ENCODE measurements around the gene CFAP44.

Gene CFAP44

DNA sequence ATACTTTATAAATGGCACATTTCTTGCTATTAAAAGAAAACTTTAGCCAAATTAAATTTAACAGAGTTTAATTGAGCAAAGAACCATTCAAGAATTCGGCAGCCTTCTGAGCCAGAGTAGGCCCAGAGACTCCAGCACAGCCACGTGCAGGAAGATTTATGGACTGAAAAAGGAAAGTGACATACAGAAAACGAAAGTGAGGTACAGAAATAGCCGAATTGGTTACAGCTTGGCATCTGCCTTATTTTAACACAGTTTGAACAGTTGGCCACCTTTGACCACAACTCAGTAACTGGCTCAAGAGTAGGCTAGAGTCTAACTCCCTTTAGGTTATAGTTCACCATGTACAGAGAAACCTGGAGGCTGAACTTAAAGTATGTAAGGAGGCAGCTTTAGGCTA is 17.6 kb downstream of the CFAP44 start:
- TF ChIP-seq POLR2A (IDR thresholded peaks at IDR 0.05; ENCODE audit: low read length), result no peak
- TF ChIP-seq GATA1 (IDR thresholded peaks at IDR 0.05; ENCODE audit: low read depth, low read length), result no peak
- DNase-seq, result no peak

DNA sequence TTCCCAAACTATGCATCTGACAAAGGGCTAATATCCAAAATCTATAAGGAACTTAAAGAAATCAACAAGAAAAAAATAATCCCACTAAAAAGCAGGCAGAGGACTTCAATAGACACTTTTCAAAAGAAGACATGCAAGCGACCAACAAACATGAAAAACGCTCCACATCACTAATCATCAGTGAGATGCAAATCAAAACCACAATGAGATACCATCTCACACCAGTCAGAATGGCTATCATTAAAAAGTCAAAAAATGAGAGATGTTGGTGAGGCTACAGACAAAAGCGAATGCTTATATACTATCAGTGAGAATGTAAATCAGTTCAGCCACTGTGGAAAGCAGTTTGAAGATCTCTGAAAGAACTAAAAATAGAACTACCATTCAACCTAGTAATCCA is 20.2 kb downstream of the CFAP44 start:
- TF ChIP-seq GATA1 (IDR thresholded peaks at IDR 0.05; ENCODE audit: low read depth, low read length) (no peak), POLR2A (IDR thresholded peaks at IDR 0.05; ENCODE audit: low read length) (no peak)
- no peak for DNase-seq

DNA sequence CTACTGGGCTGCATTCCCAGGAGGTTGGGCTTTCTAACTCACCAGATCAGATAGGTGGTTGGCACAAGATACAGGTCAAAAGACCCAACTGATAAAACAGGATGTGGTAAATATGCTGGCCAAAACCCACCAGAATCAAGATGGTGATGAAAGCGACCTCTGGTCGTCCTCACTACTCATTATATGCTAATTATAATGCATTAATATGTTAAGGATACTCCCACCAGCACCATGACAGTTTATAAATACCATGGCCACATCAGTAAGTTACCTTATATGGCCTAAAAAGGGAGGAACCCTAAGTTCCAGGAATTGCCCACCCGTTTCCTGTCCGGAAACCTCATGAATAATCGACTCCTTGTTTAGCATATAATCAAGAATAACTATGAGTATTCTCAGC is 31.6 kb downstream of the CFAP44 start:
- no peak for DNase-seq
- TF ChIP-seq POLR2A (IDR thresholded peaks at IDR 0.05; ENCODE audit: low read length), result no peak
- TF ChIP-seq GATA1 (IDR thresholded peaks at IDR 0.05; ENCODE audit: low read depth, low read length), result no peak

DNA sequence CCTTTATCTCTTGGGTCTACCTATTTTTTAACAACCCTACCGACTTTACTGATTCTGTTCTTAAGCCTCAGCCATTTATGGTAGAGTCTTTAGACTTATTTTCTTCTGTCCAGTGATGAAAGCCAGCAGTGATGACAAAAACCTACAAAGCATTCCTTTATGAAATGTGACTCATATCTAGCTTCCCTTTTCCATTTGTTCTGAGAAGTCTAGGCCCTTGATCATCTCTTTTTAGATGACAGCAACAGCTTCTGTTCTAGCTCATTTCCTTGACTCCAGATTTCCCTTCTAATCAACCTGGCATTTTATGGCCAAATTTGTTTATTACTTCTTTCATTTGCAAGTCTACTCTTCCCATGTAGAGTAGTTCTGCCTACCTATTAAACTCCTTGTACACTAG is 36.1 kb downstream of the CFAP44 start:
- TF ChIP-seq GATA1 (IDR thresholded peaks at IDR 0.05; ENCODE audit: low read depth, low read length) (no peak), POLR2A (IDR thresholded peaks at IDR 0.05; ENCODE audit: low read length) (no peak)
- no peak for DNase-seq

DNA sequence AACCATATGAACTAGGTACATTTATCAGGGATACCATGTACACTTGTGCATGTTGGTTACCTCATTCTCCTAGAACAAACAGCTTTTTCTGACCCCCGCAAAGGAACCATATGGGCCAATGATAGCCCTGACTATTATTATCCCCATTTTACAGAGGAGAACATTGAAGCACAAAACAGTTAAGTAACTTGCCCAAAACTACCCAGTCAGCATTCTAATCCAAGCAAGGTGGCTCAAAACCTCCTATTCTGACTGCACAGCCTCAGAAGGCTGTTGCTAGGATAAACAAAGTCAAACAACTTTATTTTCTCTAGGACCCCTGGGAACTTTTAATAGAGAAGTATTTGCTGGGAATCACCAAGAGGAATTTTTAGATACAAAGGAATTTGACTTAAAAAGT is 36.7 kb downstream of the CFAP44 start:
- TF ChIP-seq GATA1 (IDR thresholded peaks at IDR 0.05; ENCODE audit: low read depth, low read length), result no peak
- no peak for TF ChIP-seq POLR2A (IDR thresholded peaks at IDR 0.05; ENCODE audit: low read length)

More for the DNA sequence above, 36.7 kb downstream of the CFAP44 start:
- DNase-seq, result no peak
